SH-SY5Y (cell line): ENCODE measurements around the gene SPESP1.

Experiments used
- GATA2 ChIP-seq: IDR thresholded peaks from 2 replicates; pipeline ENCODE4 v1.6.1; 2011; ENCODE audit warnings: mild to moderate bottlenecking, low read depth, low read length
- GATA3 ChIP-seq: IDR thresholded peaks from 2 replicates; pipeline ENCODE4 v1.6.1; 2011; ENCODE audit warnings: low read depth, mild to moderate bottlenecking, low read length, moderate library complexity

- TF ChIP-seq GATA2 (no peak), GATA3 (no peak)
These were observed 49.5 kb downstream of the SPESP1 start for GRCh38 chr15:68979816-68980215.
